Measurements from ENCODE around the gene ANKRD33B. TPM values are rescaled to one million over a fixed set of nuclear protein-coding genes. Genes with fewer than 3 reads are reported as not detected.

The ANKRD33B gene
- total and polyA plus RNA-seq, 2 experiments from 2014 or later, result 1.5 to 2.0 TPM

DNA sequence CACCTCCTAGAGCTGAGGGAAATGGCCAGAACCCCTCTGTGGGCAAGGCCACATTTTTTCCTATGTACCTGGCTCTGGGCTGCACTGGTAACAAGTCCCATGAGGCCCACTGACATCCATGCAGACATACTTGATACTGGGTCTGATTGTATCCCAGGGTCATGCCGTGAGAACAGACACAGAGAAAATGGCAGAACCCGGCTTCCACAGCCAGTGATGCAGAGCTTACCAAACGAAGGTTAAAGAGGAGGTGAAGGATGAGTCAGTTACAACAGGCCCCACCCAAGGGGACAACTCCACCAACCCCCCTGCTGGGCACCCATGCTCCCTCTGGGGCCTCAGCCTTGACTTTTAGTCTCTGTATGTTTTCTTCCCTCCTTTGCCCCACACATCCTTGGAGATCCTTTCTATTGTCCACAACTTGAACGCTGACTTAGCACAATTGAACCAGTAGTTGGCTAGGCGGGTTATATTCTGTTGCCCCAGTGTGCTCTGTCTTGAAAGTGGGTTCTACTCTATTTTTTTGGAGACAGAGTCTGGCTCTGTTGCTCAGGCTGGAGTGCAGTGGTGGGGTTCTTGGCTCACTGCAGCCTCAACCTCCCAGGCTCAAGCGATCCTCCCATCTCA, 103.7 kb downstream of the ANKRD33B start:
- no peak overlapping the region for H3K4me2 ChIP-seq
- H3K36me3 ChIP-seq (replicated peaks; ENCODE audit: insufficient read depth, low read depth), result no peaks in the 10 kb centered on the region
- DNase-seq (ENCODE audit: low spot score), result no peak
- H3K9me2 ChIP-seq (replicated peaks; ENCODE audit: insufficient read depth), result no peaks in the 10 kb centered on the region
- H3K27ac ChIP-seq, result no peak overlapping the region
- no peak overlapping the region for H2AFZ ChIP-seq
- H3K79me2 ChIP-seq, result no peaks in the 10 kb centered on the region
- H3K4me3 ChIP-seq, result no peak overlapping the region
- no peaks in the 10 kb centered on the region for H3K27me3 ChIP-seq
- no peaks in the 10 kb centered on the region for H3K9me3 ChIP-seq (ENCODE audit: low read depth)
- WGBS (ENCODE audit: low lambda C conversion rate, missing lambda C conversion rate), result 92% methylated on average over 6 of the region's 6 CpGs
- peaks cover 13% of the 10 kb centered on the region for H3K4me1 ChIP-seq (ENCODE audit: insufficient read depth)
- no peaks in the 10 kb centered on the region for H4K20me1 ChIP-seq (ENCODE audit: insufficient read depth, poor library complexity, severe bottlenecking)
- TF ChIP-seq EZH2phosphoT487 (IDR thresholded peaks at IDR 0.05; ENCODE audit: low read depth, severe bottlenecking, unreplicated experiment), result no peak
- TF ChIP-seq EZH2 (IDR thresholded peaks at IDR 0.05; ENCODE audit: borderline replicate concordance), result no peak
- TF ChIP-seq, protein P1, sequence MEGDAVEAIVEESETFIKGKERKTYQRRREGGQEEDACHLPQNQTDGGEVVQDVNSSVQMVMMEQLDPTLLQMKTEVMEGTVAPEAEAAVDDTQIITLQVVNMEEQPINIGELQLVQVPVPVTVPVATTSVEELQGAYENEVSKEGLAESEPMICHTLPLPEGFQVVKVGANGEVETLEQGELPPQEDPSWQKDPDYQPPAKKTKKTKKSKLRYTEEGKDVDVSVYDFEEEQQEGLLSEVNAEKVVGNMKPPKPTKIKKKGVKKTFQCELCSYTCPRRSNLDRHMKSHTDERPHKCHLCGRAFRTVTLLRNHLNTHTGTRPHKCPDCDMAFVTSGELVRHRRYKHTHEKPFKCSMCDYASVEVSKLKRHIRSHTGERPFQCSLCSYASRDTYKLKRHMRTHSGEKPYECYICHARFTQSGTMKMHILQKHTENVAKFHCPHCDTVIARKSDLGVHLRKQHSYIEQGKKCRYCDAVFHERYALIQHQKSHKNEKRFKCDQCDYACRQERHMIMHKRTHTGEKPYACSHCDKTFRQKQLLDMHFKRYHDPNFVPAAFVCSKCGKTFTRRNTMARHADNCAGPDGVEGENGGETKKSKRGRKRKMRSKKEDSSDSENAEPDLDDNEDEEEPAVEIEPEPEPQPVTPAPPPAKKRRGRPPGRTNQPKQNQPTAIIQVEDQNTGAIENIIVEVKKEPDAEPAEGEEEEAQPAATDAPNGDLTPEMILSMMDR (IDR thresholded peaks at IDR 0.05; ENCODE audit: poor library complexity), result no peak

DNA sequence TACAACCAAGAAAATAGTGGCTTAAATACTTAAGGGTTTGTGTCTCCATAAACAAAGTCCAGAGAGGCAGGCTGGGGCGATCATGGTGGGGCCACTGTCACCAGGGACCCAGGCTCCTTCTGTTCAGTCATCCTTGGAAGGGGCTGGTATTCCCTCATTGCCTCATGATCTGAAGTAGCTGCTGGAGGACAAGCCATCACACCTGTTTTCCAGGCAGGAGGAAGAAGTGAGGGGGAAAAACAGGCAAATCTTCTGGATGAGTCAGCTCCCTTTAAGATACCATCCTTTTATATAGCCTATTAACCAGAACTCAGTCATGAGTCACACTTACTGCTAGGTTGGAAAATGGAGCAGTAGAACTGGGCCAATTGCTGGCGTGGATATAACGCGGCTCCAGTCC, 104.8 kb downstream of the ANKRD33B start:
- Histone ChIP-seq H4K20me1 (ENCODE audit: insufficient read depth, poor library complexity, severe bottlenecking) (no peaks in the 10 kb centered on the region), H3K36me3 (replicated peaks; ENCODE audit: insufficient read depth, low read depth) (no peaks in the 10 kb centered on the region), H3K9me3 (ENCODE audit: low read depth) (no peaks in the 10 kb centered on the region), H3K4me1 (ENCODE audit: insufficient read depth) (peaks cover 8% of the 10 kb centered on the region), H3K27me3 (no peaks in the 10 kb centered on the region), H3K9me2 (replicated peaks; ENCODE audit: insufficient read depth) (no peaks in the 10 kb centered on the region), H2AFZ (no peak overlapping the region), H3K4me3 (no peak overlapping the region), H3K4me2 (no peak overlapping the region), H3K27ac (no peak overlapping the region), H3K79me2 (no peaks in the 10 kb centered on the region)
- no peak for DNase-seq (ENCODE audit: low spot score)
- TF ChIP-seq, protein P1 (IDR thresholded peaks at IDR 0.05; ENCODE audit: poor library complexity), result no peak
- TF ChIP-seq EZH2phosphoT487 (IDR thresholded peaks at IDR 0.05; ENCODE audit: low read depth, severe bottlenecking, unreplicated experiment), result no peak
- TF ChIP-seq EZH2 (IDR thresholded peaks at IDR 0.05; ENCODE audit: borderline replicate concordance), result no peak
- WGBS (ENCODE audit: low lambda C conversion rate, missing lambda C conversion rate), result 93% methylated on average over 4 of the region's 4 CpGs

DNA sequence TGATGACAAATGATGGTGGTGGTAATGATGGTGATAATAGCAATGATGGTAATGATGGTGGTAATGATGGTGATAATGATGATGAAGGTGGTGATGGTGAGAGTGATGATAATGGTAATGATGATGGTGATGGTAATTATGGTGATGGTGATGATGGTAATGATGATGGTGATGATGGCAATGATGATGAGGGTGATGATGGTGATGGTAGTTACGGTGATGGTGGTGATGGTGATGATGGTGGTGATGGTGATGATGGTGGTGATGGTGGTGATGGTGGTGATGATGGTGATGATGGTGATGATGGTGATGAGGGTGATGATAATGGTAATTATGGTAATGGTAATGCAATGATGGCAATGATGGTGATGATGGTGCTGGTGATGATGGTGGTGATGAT, 106.1 kb downstream of the ANKRD33B start:
- Histone ChIP-seq H3K79me2 (no peaks in the 10 kb centered on the region), H4K20me1 (ENCODE audit: insufficient read depth, poor library complexity, severe bottlenecking) (no peaks in the 10 kb centered on the region), H2AFZ (no peak overlapping the region), H3K4me1 (ENCODE audit: insufficient read depth) (peaks cover 7% of the 10 kb centered on the region), H3K27ac (no peak overlapping the region), H3K9me2 (replicated peaks; ENCODE audit: insufficient read depth) (no peaks in the 10 kb centered on the region), H3K4me2 (no peak overlapping the region), H3K9me3 (ENCODE audit: low read depth) (no peaks in the 10 kb centered on the region), H3K27me3 (no peaks in the 10 kb centered on the region), H3K4me3 (no peak overlapping the region), H3K36me3 (replicated peaks; ENCODE audit: insufficient read depth, low read depth) (no peaks in the 10 kb centered on the region)
- no peak for DNase-seq (ENCODE audit: low spot score)
- 100% methylated on average over 1 of the region's 1 CpG for WGBS (ENCODE audit: low lambda C conversion rate, missing lambda C conversion rate)
- TF ChIP-seq, protein P1 (IDR thresholded peaks at IDR 0.05; ENCODE audit: poor library complexity), result no peak
- TF ChIP-seq EZH2 (IDR thresholded peaks at IDR 0.05; ENCODE audit: borderline replicate concordance) (no peak), EZH2phosphoT487 (IDR thresholded peaks at IDR 0.05; ENCODE audit: low read depth, severe bottlenecking, unreplicated experiment) (no peak)
